TTC549 (cell line): ENCODE results near the gene STK11.

Experiments used
- FAIRE-seq: peaks from 2 replicates; lab custom pipeline; 2012; peaks lifted over from hg19 to GRCh38; lab: Jason Lieb, UNC

The STK11 gene

GRCh38 chr19:1226522-1227303 is 21.1 kb downstream of the STK11 start:
- no peak for FAIRE-seq

- no peak for FAIRE-seq
Observed at GRCh38 chr19:1227304-1228054, 21.9 kb downstream of the STK11 start.

GRCh38 chr19:1228161-1228957 is 22.8 kb downstream of the STK11 start:
- no peak for FAIRE-seq

GRCh38 chr19:1229056-1229923 is 23.7 kb downstream of the STK11 start:
- no peak for FAIRE-seq

- no peak for FAIRE-seq
Observed at GRCh38 chr19:1229924-1230782, 24.6 kb downstream of the STK11 start.

- no peak for FAIRE-seq
Observed at GRCh38 chr19:1230783-1231489, 25.4 kb downstream of the STK11 start.

- FAIRE-seq: no peak
Observed at GRCh38 chr19:1231729-1232637, 26.4 kb downstream of the STK11 start.

GRCh38 chr19:1232652-1233072 is 27.1 kb downstream of the STK11 start:
- no peak for FAIRE-seq

GRCh38 chr19:1233115-1233667 is 27.6 kb downstream of the STK11 start:
- FAIRE-seq: no peak

GRCh38 chr19:1234051-1234954 is 28.7 kb downstream of the STK11 start:
- no peak for FAIRE-seq

- no peak for FAIRE-seq
Observed at GRCh38 chr19:1234955-1235380, 29.4 kb downstream of the STK11 start.

GRCh38 chr19:1235625-1236538 is 30.3 kb downstream of the STK11 start:
- FAIRE-seq: no peak

GRCh38 chr19:1236576-1236975 is 31.0 kb downstream of the STK11 start:
- no peak for FAIRE-seq

- FAIRE-seq: no peak
Observed at GRCh38 chr19:1237027-1237659, 31.6 kb downstream of the STK11 start.

- no peak for FAIRE-seq
Observed at GRCh38 chr19:1237754-1238368, 32.3 kb downstream of the STK11 start, which contains the start of gene CBARP. TSS of gene CBARP (minus strand) at chr19:1238005. CDS start at chr19:1236100, 1,905 bp downstream.
